Stomach (tissue), 4 donors: Measurements from ENCODE around the gene ERC1.

ENCODE experiments used
- CTCF ChIP-seq, 7 experiments: fragments of 450-650 bp in 4 of 7; fragments of 200-600 bp in 3 of 7; sonication (generic) in 3 of 7; IDR thresholded peaks; one replicate each; pipeline ENCODE4 v1.5.1; 2016 to 2019; ENCODE audit warnings: antibody characterized with exemption in 7 of 7, control low read depth in 2 of 7, mild to moderate bottlenecking in 1 of 7
- EP300 ChIP-seq: sonication (generic); formaldehyde crosslinking; IDR thresholded peaks from one replicate; pipeline ENCODE4 v1.6.1; 2017; ENCODE audit warnings: antibody characterized with exemption

- TF ChIP-seq CTCF (IDR thresholded peaks at IDR 0.05) = no peak
- TF ChIP-seq EP300 = no peak
These were observed 528.6 kb downstream of the ERC1 start for GRCh38 chr12:1519642-1520041.
